ENCODE measurements around the gene CKS1B.

The CKS1B gene

DNA sequence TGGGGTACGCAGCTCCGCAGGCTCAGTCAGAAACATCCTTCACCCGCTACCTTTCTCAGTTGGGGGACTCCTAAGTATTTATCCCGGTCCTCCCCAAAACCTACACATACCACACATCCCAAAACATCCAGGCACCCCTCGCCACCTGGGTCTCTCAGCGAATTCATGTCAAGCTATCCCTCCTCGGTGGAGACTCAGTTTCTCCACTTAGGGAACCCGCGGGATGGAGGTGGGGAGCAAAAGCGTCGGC, 26.9 kb downstream of the CKS1B start:
- no peak for DNase-seq (ENCODE audit: low read depth in 1 of 2, low spot score in 1 of 2)

DNA sequence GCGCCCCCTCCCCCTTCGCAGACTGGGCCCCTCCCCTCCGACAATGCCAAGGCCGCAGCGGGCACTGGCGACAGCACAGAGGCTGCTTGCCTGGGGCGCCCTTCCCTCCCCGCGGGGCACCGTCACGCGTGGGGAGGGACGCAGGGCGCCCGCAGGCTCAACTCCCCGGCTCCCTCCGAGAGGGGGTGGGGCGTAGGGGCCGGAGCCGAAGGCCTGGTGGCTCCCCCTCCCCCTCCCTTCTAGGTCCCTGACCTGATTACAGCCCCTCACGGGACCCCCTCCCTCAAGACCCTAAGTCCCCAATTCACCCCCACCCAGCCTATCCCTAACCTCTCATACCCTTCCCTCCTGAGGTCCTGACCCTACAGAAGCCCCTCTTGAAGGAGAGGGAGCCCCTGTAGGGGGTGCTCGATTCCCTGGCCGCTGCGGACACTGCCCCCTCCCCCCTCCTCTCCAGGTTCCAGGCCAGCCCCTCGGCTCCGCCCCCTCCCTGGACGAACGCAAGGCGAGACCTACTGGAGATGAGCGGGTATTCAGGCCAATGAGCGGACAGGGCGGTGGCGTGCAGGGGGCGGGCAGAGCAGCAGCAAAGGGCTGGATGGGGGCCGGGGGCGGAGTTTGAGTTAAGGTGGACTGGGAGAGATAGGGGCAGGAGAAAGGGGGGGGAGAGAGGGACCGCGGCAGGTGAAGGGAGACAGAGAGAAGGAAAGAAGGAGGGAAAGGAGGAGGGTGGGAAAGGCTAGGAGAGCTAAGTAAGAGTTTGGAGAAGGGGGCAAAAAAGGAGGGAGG, 27.4 kb downstream of the CKS1B start:
- DNase-seq (ENCODE audit: low read depth in 1 of 2, low spot score in 1 of 2), result peak; percentile 97 to 99

DNA sequence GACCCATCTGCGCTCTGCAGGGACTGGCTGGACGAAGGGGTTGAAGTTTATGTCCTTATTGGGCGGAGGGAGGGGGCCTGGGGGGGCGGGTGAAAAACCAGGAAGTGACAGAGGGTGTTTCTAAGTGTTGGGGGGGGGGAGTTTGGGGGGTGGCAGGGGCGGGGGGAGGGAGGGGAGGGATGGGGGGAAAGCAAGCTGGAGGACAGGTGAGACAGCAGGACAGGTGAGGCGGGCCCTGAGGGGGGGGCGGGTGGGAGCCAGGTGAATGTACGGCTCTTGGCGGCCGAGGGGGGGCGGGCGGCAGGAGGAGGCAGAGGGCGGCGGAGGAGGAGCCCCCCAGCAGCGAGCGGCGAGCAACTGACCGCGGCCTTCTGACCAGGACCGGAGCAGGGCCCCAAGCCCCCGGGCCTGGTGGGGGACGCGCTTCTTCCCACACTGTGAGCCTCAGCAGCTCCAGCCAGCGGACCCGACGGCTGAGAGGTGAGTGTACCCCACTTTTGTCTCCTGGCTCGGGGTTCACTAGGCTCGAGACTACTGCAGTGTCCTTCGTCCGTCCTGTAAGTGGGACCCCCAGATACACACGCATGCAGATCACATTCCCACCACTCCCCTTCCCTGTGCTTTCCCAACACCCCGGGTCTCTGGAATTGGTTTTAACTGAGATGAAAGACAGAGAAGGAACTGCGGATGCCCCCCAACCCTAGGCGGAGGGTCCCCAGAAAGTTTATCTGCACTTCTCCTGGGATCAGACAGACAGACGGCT, 28.2 kb downstream of the CKS1B start, which contains the start of gene ZBTB7B:
Gene ZBTB7B, plus strand, starts transcription at position 339 of the 763 bp plus-strand sequence. CDS start 11,859 bp downstream, outside the sequence.
- DNase-seq (ENCODE audit: low read depth in 1 of 2, low spot score in 1 of 2), result no peak

DNA sequence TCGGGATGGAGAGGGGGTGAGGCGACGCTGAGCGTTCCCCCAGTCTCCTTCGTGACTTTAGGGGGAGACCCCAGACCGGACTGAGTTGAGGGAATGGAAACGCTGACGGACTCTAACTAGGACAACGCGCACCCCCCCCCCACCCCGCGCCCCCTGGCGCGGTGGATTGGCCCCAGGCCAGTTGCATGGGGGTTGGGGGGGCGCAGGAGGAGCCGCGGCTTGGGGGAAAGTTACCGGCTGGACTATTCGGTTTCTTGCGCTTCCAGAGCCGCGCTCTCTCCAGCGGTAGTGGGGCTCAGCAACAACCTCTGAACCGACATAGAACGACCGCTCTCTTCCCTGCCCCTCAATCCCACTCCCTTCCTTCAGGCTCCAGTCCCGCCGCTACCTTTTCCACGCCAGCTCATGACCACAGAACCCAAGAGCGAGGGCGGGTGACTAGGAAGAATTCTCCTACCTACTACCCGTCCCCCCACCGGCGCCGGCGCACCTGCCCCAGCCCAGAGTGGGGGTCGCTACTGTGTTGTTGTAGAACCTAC, 28.8 kb downstream of the CKS1B start:
- DNase-seq (ENCODE audit: low read depth in 1 of 2, low spot score in 1 of 2), result no peak

DNA sequence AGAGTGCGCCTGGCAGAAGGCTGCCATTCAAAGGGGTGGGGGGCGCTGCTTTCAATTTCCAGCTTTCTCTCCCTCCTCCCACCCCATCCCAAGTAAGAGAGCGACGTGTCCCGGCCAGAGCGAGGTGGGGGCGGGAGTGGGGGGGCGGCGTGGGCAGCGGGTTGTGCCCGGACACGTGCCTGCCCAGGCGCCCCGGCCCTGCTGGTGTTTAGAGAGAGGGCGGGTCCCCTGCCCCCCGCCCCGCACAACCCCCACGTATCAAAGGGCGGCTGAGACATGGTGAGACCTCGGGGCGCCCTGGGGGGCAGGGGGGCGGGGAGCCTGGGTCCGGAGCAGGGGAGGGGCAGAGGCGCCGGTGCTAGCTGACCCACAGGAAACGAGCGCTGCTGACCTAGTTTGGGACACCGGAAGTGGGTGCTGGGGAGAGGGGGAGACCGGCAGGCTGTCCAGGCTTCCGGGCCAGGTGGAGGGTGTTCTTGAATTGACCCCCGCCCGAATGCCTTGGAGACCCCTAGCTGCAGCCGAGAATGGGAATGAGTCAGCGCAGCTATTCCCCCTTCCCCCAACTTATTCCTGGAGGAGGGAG, 29.4 kb downstream of the CKS1B start:
- DNase-seq (ENCODE audit: low read depth in 1 of 2, low spot score in 1 of 2), result no peak

DNA sequence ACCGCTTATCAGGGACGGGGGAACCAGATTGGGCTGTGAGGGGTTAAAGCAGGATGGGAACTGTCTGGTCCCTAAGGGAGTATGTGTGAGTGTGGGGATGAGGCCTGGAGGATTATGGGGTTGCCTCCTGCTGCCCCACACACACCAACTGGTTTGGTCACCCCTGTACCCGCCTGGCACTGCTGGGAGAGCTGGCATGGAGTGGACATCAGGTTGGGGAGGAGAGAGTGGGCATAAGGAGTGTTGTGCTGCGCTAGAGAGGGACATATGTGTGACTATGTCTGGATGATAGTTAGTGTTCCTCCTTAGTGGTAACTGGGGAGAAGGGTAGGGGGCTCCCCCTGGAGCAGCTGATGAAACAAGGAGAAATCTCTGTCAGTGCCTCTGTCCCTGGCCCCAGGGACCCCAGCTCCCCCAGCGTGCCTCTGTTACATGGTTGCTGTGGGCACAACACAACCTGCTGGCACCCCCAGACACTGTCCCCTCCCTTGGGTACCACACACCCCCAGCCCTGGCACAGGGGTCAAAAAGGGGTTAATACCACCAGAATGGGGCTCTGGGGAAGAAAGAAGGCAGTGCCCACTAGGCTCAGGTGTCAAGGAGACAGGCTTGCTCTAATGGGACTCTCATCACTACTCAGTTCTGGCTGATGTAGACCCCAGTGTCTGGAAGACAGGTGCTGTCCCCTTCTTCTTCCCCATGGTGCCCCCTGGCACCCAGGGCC, 30.0 kb downstream of the CKS1B start:
- no peak for DNase-seq (ENCODE audit: low read depth in 1 of 2, low spot score in 1 of 2)

DNA sequence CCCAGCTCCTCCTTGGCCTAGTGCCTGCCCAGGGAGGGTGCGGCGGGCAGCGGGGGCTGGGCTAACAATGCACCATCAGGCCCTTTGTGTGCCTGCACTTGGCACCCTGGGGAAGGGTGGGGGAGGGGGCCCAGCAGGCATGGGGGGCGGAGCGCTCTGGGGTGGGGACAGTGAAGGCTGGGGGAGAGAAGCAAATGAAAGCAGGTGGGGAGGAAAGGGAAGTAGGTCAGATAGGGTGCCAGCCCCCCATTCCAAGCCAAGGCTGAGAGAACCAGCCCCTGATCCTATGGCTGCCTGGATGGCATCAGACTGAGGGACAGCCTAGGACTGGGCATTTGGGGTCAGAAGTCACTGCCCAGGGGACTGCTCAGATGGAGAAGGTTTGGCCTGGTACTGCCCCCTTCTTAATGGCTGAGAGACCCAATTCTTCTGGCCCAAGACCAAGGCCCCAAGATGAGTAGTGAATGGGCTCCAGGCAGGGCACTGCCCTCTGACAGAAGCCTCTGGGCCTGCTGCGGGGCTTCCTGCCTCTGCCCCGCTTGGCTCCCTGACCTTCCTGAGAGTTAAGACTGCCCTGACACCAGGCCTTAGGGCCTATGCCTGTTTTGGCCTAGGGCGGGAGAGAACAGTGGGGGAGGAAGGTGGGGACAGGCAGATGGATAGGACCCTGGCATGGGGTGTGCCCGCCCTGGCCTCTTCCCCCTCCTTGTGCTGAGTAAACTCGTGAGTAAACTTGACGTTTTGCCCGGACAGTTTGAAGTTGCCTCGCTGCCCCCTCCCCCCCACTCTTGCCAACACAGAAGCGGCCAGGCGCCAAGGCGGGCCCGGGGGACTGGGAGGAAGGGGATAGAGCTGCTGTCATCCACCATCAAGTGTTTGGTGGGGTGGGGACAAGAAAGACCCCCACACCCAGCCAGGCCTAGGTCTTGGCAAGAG, 30.9 kb downstream of the CKS1B start:
- no peak for DNase-seq (ENCODE audit: low read depth in 1 of 2, low spot score in 1 of 2)

DNA sequence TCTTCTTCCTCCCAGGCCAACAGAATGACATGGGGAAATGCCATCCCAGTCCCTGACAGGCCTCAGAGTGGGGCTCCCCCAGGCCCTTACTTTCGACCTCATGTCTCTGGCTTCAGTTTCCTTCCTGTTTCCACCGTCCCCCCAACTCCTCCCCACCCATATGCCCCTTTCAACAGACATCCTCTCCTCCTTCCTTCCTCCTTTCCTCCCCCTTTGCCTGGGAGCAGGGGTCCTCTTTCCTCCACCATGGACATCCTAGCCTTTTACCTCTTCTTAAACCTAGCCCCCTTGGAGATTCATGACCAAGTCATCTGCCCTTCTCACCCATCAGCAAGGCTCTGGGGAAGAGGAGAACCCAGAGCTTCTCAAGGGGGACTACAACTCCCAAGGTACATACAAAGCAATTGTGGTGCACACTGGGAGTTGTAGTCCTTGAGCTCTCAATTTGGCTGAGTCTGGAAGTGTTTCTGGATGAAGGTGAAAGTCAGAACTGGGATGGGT, 32.2 kb downstream of the CKS1B start:
- no peak for DNase-seq (ENCODE audit: low read depth in 1 of 2, low spot score in 1 of 2)

DNA sequence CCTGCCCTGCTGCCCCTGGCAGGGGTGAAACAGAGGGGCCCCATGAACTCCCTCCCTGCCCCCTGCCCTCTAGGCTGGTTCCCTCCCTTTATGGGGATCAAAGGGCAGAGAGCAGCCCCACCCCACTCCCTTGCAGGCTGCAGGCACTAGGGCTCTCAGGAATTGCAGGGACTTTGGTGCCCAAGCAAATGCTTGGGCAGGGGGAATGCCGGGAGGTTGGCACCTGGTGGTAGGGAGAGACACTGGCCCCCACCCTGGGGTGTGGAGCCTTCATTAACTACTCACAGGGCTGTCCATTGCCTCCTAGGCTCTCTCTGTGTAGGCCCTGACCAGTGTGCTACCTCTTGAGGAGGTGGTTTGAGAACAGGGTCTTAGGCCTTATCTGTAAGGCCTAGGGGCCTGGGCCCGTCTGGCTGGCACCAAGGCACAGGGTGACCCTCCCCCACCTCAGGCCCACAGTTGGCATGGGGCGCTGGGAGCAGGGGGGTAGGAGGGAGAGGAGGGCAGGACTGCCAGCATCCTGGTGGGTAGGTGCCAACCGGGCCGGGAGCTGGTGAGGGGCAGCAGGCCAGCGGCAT, 32.9 kb downstream of the CKS1B start:
- no peak for DNase-seq (ENCODE audit: low read depth in 1 of 2, low spot score in 1 of 2)

DNA sequence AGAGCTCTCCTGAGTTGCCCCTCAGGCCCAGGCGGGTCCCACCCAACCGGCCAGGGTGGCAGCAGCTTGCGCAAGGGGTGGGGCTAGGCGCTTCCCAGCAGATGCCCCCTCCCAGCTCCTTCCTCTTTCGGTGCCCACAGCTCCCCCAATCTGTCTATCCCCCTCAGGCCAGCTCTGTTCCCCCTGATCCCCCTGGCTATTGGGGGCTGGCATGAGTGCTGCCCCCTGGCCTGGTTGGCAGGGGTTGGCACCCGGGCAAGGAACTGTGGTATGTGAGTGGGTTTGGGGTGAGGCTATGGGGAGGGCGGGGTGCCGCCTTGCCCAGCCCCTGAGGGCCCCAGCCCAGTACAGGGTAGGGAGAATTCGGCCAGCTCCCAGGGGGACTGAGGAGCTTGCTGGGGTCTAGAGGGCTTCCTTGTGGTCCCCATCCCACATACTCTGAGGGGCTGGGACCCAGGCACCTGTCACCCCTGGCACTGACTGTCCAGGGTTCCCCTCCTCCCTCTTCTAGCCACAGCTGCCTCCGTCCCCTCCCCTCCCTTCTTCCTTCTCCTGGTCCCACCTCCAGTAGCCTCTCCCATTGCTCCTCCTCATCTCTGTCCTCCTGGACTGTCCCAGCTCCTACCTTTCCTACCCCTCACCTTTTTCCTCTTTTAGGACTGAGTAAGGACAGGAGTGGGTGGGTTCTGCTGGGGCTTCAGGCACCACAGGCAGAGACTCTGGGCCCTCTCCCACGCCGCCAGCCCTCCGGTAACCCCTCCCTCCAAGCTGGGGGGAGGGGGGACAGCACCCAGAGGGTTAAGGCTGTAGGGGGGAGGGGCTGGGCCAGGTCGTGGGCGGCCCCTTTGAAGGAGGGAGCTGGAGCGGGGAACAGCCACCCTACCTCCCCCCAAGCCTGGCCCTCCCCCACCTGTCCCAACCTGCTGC, 33.8 kb downstream of the CKS1B start:
- no peak for DNase-seq (ENCODE audit: low read depth in 1 of 2, low spot score in 1 of 2)

DNA sequence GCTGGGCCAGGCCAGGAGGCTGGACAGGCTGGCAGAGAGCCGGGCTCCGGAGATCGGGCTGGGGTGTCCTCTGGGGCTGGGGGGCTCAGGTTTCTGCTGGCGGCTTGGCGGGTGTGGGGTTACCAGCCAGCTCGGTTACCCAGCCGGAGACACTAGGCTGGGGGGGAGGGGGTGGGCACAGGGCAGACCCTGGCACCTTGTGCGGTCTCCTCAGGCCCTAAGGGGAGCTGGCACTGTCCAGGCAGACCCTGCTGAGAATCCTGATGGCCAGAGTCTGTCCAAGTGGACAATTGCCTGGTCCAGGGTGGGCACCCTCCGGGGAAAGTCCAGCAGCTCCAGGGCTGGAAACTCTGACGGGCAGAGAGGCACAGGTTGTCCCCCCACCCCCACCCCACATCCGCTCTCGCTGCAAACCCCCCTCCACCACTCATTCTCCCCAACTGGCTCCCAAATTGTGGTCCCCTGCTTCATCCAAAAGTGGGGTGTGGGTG, 34.8 kb downstream of the CKS1B start:
- DNase-seq (ENCODE audit: low read depth in 1 of 2, low spot score in 1 of 2), result no peak

DNA sequence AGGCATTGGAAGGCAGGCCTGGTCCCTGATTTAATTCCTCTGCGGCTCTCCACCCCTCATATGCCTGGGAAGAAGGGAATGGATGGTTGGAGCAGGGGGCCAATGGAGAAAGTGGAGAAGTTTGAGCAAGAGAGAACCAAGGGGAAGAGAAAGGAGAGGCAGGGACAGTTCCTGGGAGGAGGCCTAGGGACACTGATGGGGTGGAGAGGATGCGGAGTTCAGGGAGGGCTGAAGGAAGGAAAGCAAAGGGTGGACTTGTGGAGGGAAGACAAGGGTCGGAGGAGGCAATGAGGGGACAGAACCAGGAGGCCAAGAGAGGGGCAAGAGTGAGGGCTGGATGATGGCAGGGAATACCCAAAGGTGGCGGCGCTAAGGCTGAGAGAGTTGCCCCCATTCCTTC, 35.3 kb downstream of the CKS1B start:
- no peak for DNase-seq (ENCODE audit: low read depth in 1 of 2, low spot score in 1 of 2)

DNA sequence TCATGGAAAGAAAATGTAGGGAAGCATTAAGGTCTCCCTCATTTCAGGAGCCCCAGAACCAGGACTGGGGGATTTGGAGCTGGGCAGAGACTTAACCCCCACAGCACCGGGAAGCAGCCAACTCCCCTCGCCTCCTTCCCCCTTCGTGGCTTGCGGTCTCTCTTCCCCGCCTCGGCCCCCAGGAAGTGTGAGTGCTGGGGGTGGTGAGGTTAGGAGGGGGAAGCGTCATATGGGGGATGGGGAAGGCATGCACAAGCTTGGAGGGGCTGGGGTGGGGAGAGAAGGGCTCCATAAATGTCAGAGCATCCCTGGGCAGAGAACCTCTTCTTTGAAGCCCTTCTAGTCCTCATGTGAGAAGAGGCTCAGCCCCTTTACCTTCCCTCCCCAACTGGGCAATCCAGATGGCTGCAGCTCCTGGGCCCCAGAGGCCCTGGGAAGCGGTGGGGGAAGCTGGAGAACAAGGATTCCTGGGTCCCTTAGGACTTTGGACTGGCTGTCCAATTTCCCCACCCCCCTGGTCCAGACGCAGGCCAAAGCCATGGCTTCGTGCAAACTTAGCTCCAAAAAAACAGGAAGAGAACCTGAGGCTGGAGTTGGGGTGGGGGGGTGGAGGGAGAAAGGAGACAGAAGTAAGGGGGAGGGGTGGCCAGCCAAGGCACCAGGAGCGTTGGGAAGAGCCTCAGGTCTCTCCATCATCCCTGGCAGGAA, 35.9 kb downstream of the CKS1B start:
- no peak for DNase-seq (ENCODE audit: low read depth in 1 of 2, low spot score in 1 of 2)

DNA sequence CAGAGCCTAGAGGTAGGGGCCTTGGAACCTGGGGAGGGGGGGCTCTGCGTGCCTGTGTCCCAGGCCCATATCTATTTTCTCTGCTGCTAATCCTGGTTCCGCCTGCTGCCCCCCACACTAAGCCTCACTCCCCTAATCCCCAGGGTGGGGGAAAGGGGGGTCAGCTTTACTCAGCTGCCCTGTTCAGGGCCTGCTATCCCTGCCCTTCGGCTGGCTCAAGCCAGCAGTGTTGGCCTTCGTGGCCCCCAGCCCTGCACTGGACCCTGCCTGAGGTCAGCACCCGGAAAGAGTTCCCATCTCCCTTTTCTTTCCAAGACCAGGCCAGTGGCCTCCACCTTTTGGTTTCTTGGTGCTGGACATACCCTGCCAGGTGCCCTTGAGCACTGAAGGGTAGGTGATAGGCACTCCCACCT, 36.5 kb downstream of the CKS1B start:
- DNase-seq (ENCODE audit: low read depth in 1 of 2, low spot score in 1 of 2), result no peak

DNA sequence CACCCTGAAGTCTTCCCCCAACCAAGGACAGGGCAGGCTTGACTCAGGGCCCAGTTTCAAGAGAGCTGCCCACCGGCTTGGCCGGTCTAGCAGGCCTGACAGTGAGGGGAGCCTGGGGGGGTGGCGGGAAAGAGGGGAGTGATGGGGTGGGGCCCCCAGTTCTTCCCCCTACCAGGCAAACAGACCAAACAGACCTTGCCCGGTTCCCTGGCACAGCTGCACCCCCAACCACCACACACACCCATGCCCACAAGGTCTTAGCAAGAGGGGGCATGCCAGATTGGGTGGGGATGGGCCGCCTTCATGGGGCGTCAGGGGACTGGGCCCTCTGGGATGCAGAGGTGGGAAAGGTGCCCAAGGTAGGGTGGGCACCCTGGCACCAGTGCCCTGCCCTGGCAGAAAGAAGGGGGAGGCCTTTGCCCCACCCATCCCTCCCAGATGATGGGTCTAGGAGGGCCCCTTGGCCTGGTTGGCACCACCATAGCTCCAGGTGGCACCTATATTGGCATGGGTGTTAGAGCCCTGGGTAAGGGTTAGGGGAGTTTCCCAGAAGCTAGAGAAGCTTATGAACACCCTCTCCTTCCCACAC, 37.0 kb downstream of the CKS1B start:
- no peak for DNase-seq (ENCODE audit: low read depth in 1 of 2, low spot score in 1 of 2)

DNA sequence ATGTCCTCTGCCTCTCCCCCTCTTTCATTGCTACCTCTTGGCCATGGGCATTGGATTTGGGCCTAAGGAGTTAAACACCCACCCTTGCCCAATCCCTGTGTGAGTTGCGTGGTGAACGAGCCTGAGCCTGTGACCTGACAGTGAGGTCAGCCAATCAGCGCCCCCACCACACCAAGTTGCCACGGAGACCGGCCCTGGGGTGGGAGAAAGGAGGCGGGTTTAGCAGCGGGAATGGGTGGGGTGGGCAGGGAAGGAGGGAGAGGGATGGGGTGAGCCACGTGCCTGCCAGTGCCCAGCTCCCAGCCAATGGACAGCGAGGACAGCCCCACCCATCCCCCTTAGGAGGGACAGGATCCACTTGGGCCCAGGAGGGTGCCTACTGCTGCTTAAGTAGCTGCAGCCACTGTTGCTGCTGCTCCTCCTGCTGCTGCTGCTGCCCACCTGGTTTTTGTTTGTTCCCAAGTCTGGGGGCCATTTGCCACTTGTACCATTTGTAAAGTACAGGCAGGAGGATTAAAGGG, 37.6 kb downstream of the CKS1B start:
- no peak for DNase-seq (ENCODE audit: low read depth in 1 of 2, low spot score in 1 of 2)
